Trophoblast cell (in vitro differentiated cells and primary cell): Measurements from ENCODE around the gene MCMBP. TPM values are rescaled to one million over a fixed set of nuclear protein-coding genes. Genes with fewer than 3 reads are reported as not detected.

Experiments
- DNase-seq, 2 donors: peaks; one replicate each; pipeline ENCODE4 v3.0.0-alpha.2; 2016
- H2AFZ ChIP-seq: 2 replicates; pipeline ENCODE4 v1.6.1; 2013; ENCODE audit warnings: low read length, moderate library complexity, mild to moderate bottlenecking; ENCODE audit not compliant: insufficient read depth, poor library complexity
- H2AK5ac ChIP-seq: 2 replicates; pipeline ENCODE4 v1.6.1; 2013; ENCODE audit warnings: mild to moderate bottlenecking, low read length
- H2BK120ac ChIP-seq: 2 replicates; pipeline ENCODE4 v1.6.1; 2013; ENCODE audit warnings: low read length, mild to moderate bottlenecking, moderate library complexity; ENCODE audit not compliant: insufficient read depth, poor library complexity
- H2BK12ac ChIP-seq: 2 replicates; pipeline ENCODE4 v1.6.1; 2013; ENCODE audit warnings: mild to moderate bottlenecking, low read length, moderate library complexity
- H2BK5ac ChIP-seq: 2 replicates; pipeline ENCODE4 v1.6.1; 2013; ENCODE audit warnings: low read length, low read depth, moderate library complexity, mild to moderate bottlenecking; ENCODE audit not compliant: poor library complexity
- H3K14ac ChIP-seq: 2 replicates; pipeline ENCODE4 v1.6.1; 2013; ENCODE audit warnings: mild to moderate bottlenecking, low read length
- H3K18ac ChIP-seq: 2 replicates; pipeline ENCODE4 v1.6.1; 2013; ENCODE audit warnings: mild to moderate bottlenecking, low read length
- H3K23ac ChIP-seq: 2 replicates; pipeline ENCODE4 v1.6.1; 2013; ENCODE audit warnings: low read length
- H3K27ac ChIP-seq: 2 replicates; pipeline ENCODE4 v1.5.1; 2013; ENCODE audit warnings: low read depth, mild to moderate bottlenecking, inconsistent platforms, low read length, moderate library complexity
- H3K27me3 ChIP-seq: 2 replicates; pipeline ENCODE4 v1.6.1; 2013; ENCODE audit warnings: inconsistent platforms, mild to moderate bottlenecking, low read length, moderate library complexity; ENCODE audit not compliant: insufficient read depth
- H3K36me3 ChIP-seq, 2 experiments: 1 replicate in 1 of 2; 2 replicates in 1 of 2; pipeline ENCODE4 v1.6.1; 2013; ENCODE audit warnings: low read length in 2 of 2, mild to moderate bottlenecking in 2 of 2, moderate library complexity in 1 of 2; ENCODE audit not compliant: insufficient read depth in 2 of 2, control insufficient read depth in 1 of 2
- H3K4ac ChIP-seq: 2 replicates; pipeline ENCODE4 v1.6.1; 2013; ENCODE audit warnings: low read depth, mild to moderate bottlenecking, low read length, moderate library complexity
- H3K4me1 ChIP-seq, 2 experiments: 1 replicate in 1 of 2; 2 replicates in 1 of 2; pipeline ENCODE4 v1.6.1; 2013; ENCODE audit warnings: low read length in 2 of 2, mild to moderate bottlenecking in 2 of 2, moderate library complexity in 1 of 2; ENCODE audit not compliant: insufficient read depth in 2 of 2, control insufficient read depth in 1 of 2
- H3K4me2 ChIP-seq: 2 replicates; pipeline ENCODE4 v1.6.1; 2013; ENCODE audit warnings: inconsistent platforms, mild to moderate bottlenecking, low read length, moderate library complexity
- H3K4me3 ChIP-seq: 2 replicates; pipeline ENCODE4 v1.5.1; 2013; ENCODE audit warnings: mild to moderate bottlenecking, low read depth, low read length, inconsistent platforms
- H3K79me1 ChIP-seq: one replicate; pipeline ENCODE4 v1.6.1; 2013; ENCODE audit warnings: low read length
- H3K79me2 ChIP-seq: 2 replicates; pipeline ENCODE4 v1.6.1; 2013; ENCODE audit warnings: low read length, mild to moderate bottlenecking; ENCODE audit not compliant: control insufficient read depth, insufficient read depth, poor library complexity
- H3K9ac ChIP-seq: 2 replicates; pipeline ENCODE4 v1.6.1; 2013; ENCODE audit warnings: mild to moderate bottlenecking, low read length
- H3K9me3 ChIP-seq: 2 replicates; pipeline ENCODE4 v1.6.1; 2013; ENCODE audit warnings: low read depth, mild to moderate bottlenecking, control low read depth, inconsistent platforms, low read length; ENCODE audit not compliant: insufficient read depth
- H4K12ac ChIP-seq: 2 replicates; pipeline ENCODE4 v1.6.1; 2013; ENCODE audit warnings: low read depth, mild to moderate bottlenecking, low read length, moderate library complexity
- H4K8ac ChIP-seq: 2 replicates; pipeline ENCODE4 v1.6.1; 2013; ENCODE audit warnings: low read depth, mild to moderate bottlenecking, low read length, moderate library complexity
- H4K91ac ChIP-seq: one replicate; pipeline ENCODE4 v1.6.1; 2013; ENCODE audit warnings: low read depth, mild to moderate bottlenecking, low read length, moderate library complexity
- WGBS: extraction: QIAGEN DNeasy Blood & Tissue Kit; methylation state at CpG from one replicate; pipeline ENCODE4 v1.1.7; 2013; ENCODE audit warnings: missing lambda C conversion rate; ENCODE audit not compliant: insufficient read length, insufficient coverage; ENCODE audit errors: extremely low coverage; 5-methylcytosine and 5-hydroxymethylcytosine counted together
- polyA plus RNA-seq: library from polyadenylated mRNA; stranded (reverse); fragments of 200-250 nt; gene quantifications from 2 replicates; pipeline ENCODE4 v1.2.3, GENCODE V29; 2013

The MCMBP gene
- 39.8 and 40.3 TPM in 2 replicates for polyA plus RNA-seq

- H3K4ac ChIP-seq = peak within 1 kb of the TSS; percentile 97
- H3K14ac ChIP-seq = peak within 1 kb of the TSS; percentile 85
- peaks cover 11% of the 10 kb centered on the region for H3K79me1 ChIP-seq
- H3K23ac ChIP-seq = no peak within 1 kb of the TSS
- H4K12ac ChIP-seq = peak within 1 kb of the TSS; percentile 55
- H2AK5ac ChIP-seq = peak within 1 kb of the TSS; percentile 36
- H3K27me3 ChIP-seq = no peaks in the 10 kb centered on the region
- H3K4me3 ChIP-seq = peak within 1 kb of the TSS; percentile 89
- H4K91ac ChIP-seq = peak within 1 kb of the TSS; percentile 95
- H2BK120ac ChIP-seq = peak within 1 kb of the TSS; percentile 67
- peak within 1 kb of the TSS; percentile 76 for H2AFZ ChIP-seq
- H2BK5ac ChIP-seq = peak within 1 kb of the TSS; percentile 89
- H4K8ac ChIP-seq = peak within 1 kb of the TSS; percentile 80
- no peaks in the 10 kb centered on the region for H3K4me1 ChIP-seq
- H3K27ac ChIP-seq = peak within 1 kb of the TSS; percentile 79
- H2BK12ac ChIP-seq = no peak within 1 kb of the TSS
- no peak for DNase-seq
- no peaks in the 10 kb centered on the region for H3K9me3 ChIP-seq
- H3K4me2 ChIP-seq = peak within 1 kb of the TSS; percentile 100
- peaks cover 25% of the 10 kb centered on the region for H3K79me2 ChIP-seq
- no CpG with 5 or more reads among the region's 42 CpGs for WGBS
- peak within 1 kb of the TSS; percentile 85 for H3K18ac ChIP-seq
- H3K36me3 ChIP-seq = no peaks in the 10 kb centered on the region
- peak within 1 kb of the TSS; percentile 94 for H3K9ac ChIP-seq
Observed at GRCh38 chr10:119872610-119872859, at the start of gene MCMBP. TSS of gene MCMBP (minus strand) at chr10:119872843. CDS start at chr10:119872584, 259 bp downstream.

- Histone ChIP-seq H3K4me3 (no peak overlapping the region), H3K4me1 (no peaks in the 10 kb centered on the region), H2BK120ac (no peak overlapping the region), H3K4me2 (no peak overlapping the region), H3K79me2 (no peaks in the 10 kb centered on the region), H3K4ac (no peak overlapping the region), H4K12ac (no peak overlapping the region), H3K18ac (no peak overlapping the region), H2AK5ac (no peak overlapping the region), H3K9ac (no peak overlapping the region), H3K23ac (no peak overlapping the region), H4K91ac (no peak overlapping the region), H3K27me3 (no peaks in the 10 kb centered on the region), H3K14ac (no peak overlapping the region), H3K27ac (no peak overlapping the region), H3K79me1 (no peaks in the 10 kb centered on the region), H4K8ac (no peak overlapping the region), H3K36me3 (peaks cover 21 to 32% of the 10 kb centered on the region in 2 experiments), H2BK12ac (no peak overlapping the region), H3K9me3 (no peaks in the 10 kb centered on the region), H2BK5ac (no peak overlapping the region), H2AFZ (no peak overlapping the region)
- DNase-seq = no peak
- WGBS = no CpG with 5 or more reads among the region's 1 CpG
Observed at GRCh38 chr10:119919826-119920225, 47.2 kb upstream of the MCMBP start.

GRCh38 chr10:119919271-119919670 lies 46.6 kb upstream of the MCMBP start:
- Histone ChIP-seq H2BK12ac (no peak overlapping the region), H3K27ac (no peak overlapping the region), H3K4me2 (no peak overlapping the region), H4K12ac (no peak overlapping the region), H3K4me3 (no peak overlapping the region), H3K9ac (no peak overlapping the region), H3K14ac (no peak overlapping the region), H3K79me1 (no peaks in the 10 kb centered on the region), H3K27me3 (no peaks in the 10 kb centered on the region), H2BK120ac (no peak overlapping the region), H3K4me1 (no peaks in the 10 kb centered on the region), H3K18ac (no peak overlapping the region), H3K9me3 (no peaks in the 10 kb centered on the region), H2AK5ac (no peak overlapping the region), H4K91ac (no peak overlapping the region), H2AFZ (no peak overlapping the region), H3K4ac (no peak overlapping the region), H2BK5ac (no peak overlapping the region), H3K23ac (no peak overlapping the region), H3K36me3 (peaks cover 18 to 30% of the 10 kb centered on the region in 2 experiments), H3K79me2 (no peaks in the 10 kb centered on the region), H4K8ac (no peak overlapping the region)
- WGBS = no CpG with 5 or more reads among the region's 3 CpGs
- DNase-seq = no peak

- Histone ChIP-seq H3K9ac (no peak overlapping the region), H3K4ac (no peak overlapping the region), H2AK5ac (no peak overlapping the region), H3K4me2 (no peak overlapping the region), H2AFZ (no peak overlapping the region), H2BK12ac (no peak overlapping the region), H2BK5ac (no peak overlapping the region), H3K4me1 (no peaks in the 10 kb centered on the region), H3K4me3 (no peak overlapping the region), H3K36me3 (peaks cover 22 to 32% of the 10 kb centered on the region in 2 experiments), H3K14ac (no peak overlapping the region), H3K23ac (no peak overlapping the region), H3K18ac (no peak overlapping the region), H3K27ac (no peak overlapping the region), H3K27me3 (no peaks in the 10 kb centered on the region), H4K91ac (no peak overlapping the region), H3K79me2 (no peaks in the 10 kb centered on the region), H3K9me3 (no peaks in the 10 kb centered on the region), H4K12ac (no peak overlapping the region), H4K8ac (no peak overlapping the region), H3K79me1 (no peaks in the 10 kb centered on the region), H2BK120ac (no peak overlapping the region)
- WGBS = no CpG with 5 or more reads among the region's 3 CpGs
- DNase-seq = peak in 1 of 2 donors; percentile 32
Observed at GRCh38 chr10:119917777-119918176, 45.1 kb upstream of the MCMBP start.
